HG03558 (cell line): ENCODE results near the gene HES3.
A peak's percentile ranks its signal among the peaks of the same experiment; 100 is the strongest.

Experiments
- ATAC-seq: cut with Tn5 transposase; IDR thresholded peaks from one replicate; pipeline ENCODE4 v1.9.1; 2021; ENCODE audit warnings: moderate number of reproducible peaks; ENCODE audit not compliant: unreplicated experiment; ENCODE audit errors: extremely low read depth

HES3 gene, protein sequence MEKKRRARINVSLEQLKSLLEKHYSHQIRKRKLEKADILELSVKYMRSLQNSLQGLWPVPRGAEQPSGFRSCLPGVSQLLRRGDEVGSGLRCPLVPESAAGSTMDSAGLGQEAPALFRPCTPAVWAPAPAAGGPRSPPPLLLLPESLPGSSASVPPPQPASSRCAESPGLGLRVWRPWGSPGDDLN

GRCh38 chr1:6243993-6244392 is at the start of gene HES3:
Gene HES3, plus strand, starts transcription at chr1:6244179. Its CDS starts 187 bp downstream, at chr1:6244366.
- ATAC-seq = no peak

DNA sequence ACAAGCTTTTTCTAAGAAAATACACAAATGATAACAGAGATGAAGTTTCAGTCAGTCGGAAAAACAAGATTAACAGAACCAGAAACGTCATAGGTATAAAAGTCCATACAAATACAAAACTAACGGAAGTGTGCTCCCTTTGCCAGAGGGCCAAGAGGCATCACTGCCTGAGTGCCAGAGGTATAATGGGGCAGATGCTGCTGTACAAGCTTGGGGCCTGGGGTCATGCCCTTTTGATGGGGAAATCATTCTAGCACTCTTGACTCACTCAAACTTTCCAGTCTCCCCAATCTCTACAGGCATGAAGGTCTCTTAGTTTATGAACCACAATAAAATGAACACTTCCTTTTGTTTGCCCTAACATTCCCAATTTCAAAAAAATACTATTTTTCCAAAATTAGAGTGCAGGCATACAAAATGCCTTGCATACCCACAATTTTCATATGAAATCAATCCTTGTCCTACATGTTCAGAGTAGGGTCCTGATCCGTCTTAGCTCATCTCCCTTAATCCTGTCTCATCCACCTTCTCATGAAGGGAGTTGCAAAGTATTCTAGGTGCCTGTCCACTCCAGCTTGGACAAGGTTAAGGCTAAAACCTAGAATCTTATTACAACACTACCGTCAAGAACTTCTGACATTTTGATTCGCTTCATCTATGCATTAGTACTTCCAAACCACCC is 46.1 kb upstream of the HES3 start:
- no peak for ATAC-seq

DNA sequence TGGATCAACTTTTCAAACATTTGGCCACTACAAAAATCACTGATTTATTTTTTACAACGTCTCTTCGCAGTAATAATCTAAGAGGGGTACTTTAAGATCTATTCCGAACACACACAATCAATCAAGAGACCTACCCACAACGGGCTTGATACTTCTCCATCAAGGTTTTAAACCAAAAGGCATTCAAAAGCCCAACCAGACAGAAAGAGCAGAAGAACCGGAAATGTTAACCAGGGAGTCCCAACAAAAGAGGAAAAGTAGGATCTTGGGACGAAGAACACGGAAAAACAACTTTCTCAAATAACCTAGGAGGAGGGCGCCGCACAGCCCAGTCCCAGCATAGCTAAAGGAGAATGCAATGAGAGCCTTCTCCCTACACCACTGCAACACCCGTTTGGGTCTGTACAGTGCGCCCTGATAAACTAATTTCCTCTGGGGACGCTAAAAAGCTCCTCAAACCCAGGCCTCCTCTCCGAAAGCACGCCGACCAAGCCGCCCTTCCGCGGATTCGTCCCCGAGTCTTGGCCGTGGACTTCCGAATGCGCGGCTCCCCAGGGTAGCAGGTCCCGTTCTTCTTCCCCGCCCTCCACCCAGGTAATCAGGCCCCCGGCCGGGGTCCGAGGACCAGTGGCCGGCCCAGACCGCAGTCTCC is 45.2 kb upstream of the HES3 start:
- ATAC-seq = no peak

GRCh38 chr1:6199298-6200187 is 44.4 kb upstream of the HES3 start, which contains the start of gene RPL22:
Gene RPL22, minus strand, starts transcription at chr1:6199595. Its CDS starts 22 bp downstream, at chr1:6199573.
- ATAC-seq = peak; percentile 84

DNA sequence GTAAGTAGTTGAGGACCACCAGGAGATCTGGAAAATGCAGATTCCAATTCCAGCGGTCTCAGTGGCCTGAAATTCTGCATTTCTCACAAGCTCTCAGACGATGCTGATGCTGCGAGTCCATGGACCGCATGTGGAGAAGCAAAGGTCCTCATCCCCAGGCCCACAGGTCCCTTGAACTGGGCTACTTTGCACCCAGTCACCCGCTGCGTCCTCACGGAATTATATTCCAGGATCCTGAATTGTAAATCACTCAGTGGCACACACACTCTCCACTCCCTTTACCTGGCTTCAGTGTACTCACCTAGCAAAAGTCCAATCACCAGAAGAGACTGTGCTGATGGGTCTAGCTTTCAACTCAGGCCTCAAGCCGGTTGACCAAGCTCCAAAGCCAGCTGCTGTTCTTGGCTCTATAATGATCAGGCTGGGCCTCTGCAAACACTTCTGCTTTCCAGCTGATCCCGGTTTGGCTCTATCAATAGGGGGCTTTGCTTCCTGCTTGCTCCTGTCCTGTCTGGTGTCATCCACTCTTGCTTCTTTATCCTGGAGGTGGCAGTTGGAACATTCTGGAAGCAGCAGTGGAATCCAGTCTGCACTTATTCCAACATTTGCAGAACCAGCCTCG is 43.7 kb upstream of the HES3 start:
- ATAC-seq = no peak

- ATAC-seq = no peak
Measured at GRCh38 chr1:6202256-6202655, 41.7 kb upstream of the HES3 start.

GRCh38 chr1:6205849-6206519 is 38.0 kb upstream of the HES3 start, which contains the start of gene RNF207:
Gene RNF207, plus strand, starts transcription at chr1:6206119. Its CDS starts 417 bp downstream, at chr1:6206536.
- ATAC-seq = no peak

- no peak for ATAC-seq
Measured at GRCh38 chr1:6206520-6206855, 37.5 kb upstream of the HES3 start.

- no peak for ATAC-seq
Measured at GRCh38 chr1:6207075-6207885, 36.7 kb upstream of the HES3 start.

DNA sequence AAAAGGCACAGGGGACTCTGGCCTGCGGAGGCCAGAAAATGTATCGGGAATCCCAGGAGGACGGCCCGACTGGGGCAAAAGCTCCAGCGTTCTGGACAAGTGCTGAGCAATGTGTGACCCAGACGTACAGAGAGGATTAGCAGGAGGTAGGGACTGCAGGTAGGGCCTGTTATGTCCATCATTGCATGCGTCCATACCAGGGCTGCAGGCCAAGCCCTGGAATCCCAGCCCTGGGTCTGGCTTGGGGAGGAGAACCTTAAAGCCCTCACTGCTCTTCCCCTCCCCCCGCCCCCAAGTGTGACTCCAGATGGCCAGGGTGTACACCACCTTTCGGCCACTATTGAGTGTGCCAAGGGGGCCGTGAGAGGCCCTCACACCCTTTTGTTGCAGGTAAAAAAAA is 36.1 kb upstream of the HES3 start:
- no peak for ATAC-seq

DNA sequence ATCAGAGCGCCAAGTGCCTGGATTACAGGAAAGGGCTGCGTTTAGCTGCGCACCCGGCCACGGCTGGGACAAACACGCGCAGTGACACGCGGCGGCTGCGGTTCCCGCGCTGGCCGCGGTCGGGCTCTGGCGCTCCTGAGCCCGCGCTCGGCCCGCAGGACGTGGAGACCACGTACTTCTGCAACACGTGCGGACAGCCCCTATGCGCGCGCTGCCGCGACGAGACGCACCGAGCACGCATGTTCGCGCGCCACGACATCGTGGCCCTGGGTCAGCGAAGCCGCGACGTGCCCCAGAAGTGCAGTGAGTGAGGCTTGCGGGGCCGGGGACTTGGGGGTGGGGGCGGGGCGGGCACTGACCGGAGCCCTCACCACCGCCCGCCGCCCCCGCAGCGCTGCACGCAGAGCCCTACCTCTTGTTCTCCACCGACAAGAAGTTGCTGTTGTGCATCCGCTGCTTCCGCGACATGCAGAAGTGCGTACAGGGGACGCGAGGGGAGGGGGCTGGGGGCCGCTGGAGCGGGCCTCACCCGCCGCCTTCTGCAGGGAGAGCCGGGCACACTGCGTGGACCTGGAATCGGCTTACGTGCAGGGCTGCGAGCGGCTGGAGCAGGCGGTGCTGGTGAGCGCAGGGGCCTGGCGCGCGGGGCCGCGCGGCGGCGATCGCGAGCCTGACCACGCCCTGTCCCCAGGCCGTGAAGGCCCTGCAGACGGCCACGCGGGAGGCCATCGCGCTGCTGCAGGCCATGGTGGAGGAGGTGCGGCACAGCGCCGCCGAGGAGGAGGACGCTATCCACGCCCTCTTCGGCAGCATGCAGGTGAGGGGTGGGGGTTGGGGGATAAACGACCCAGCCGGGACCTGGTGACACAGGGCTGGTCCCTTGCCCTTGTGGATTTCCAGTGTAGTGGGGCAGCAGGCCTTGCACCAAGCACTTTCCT is 35.0 kb upstream of the HES3 start:
- no peak for ATAC-seq

- ATAC-seq = no peak
Measured at GRCh38 chr1:6209661-6210580, 34.1 kb upstream of the HES3 start.

- no peak for ATAC-seq
Measured at GRCh38 chr1:6210591-6211355, 33.2 kb upstream of the HES3 start.

DNA sequence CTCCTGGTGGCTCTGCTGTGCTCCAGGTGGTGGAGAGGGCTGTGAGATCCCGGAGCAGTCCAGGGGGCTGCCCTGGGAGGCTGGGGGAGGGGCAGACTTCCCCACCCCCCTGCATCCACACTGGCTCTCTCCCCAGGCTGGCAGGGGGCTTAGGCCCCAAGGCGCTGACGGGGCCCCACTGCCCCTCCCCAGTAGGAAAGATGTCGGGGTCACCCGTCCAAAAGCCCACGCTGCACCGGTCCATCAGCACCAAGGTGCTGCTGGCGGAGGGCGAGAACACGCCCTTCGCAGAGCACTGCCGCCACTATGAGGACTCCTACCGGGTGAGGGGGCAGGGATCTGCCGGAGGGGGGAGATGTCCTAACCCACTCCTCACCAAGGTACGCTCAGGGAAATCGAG is 32.2 kb upstream of the HES3 start:
- no peak for ATAC-seq

DNA sequence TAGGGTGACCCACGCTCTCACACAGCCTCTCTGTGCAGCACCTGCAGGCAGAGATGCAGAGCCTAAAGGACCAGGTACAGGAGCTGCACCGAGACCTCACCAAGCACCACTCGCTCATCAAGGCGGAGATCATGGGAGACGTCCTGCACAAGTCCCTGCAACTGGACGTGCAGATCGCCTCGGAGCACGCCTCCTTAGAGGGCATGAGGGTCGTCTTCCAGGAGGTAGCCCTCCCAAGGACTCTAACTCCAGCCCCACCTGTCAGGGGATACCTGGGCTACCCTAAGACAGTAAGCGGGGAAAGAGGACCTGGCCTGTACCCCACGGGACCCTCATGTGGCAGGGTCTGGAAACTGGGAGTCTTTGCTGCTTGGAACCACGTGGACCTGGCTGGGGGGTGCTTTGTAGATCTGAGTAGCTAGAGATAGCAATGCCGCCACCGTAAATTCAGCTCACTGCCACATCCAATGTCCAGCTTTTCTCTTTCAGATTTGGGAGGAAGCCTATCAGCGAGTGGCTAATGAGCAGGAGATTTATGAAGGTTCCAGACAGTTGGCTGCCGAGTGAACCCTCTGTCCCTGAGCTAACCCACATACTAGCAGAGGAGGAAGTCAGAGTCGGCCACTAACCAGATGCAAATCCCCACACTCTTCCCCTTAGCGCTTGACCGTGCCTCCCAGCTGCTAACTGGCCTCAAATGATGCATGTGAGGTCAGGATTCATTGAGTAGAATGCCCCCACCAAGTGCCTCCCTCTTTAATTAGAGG is 31.6 kb upstream of the HES3 start:
- no peak for ATAC-seq
